GM19324 (cell line): ENCODE data around the gene LPIN3.
A peak's percentile ranks its signal among the peaks of the same experiment; 100 is the strongest.
"Not testable (repeated sequence)": the region's sequence is repeated elsewhere in the genome, so short reads cannot be mapped to it uniquely, and the experiment has no call there.

ENCODE experiments used
- ATAC-seq: cut with Tn5 transposase; IDR thresholded peaks from one replicate; pipeline ENCODE4 v1.9.1; 2021; ENCODE audit warnings: mild to moderate bottlenecking, moderate library complexity; ENCODE audit not compliant: unreplicated experiment, low FRiP score

LPIN3 gene

GRCh38 chr20:41340327-41341055, at the start of gene LPIN3:
TSS of gene LPIN3 (plus strand) at chr20:41340821. CDS start at chr20:41345804, 4,983 bp downstream.
- ATAC-seq, result no peak

- no peak for ATAC-seq
These were observed 47.2 kb upstream of the LPIN3 start for GRCh38 chr20:41293269-41294037.

- no peak for ATAC-seq
These were observed 40.7 kb upstream of the LPIN3 start for GRCh38 chr20:41299899-41300298.

GRCh38 chr20:41300383-41300782, 40.2 kb upstream of the LPIN3 start:
- no peak for ATAC-seq

GRCh38 chr20:41300886-41301285, 39.7 kb upstream of the LPIN3 start:
- ATAC-seq, result no peak

- no peak for ATAC-seq
These were observed 36.6 kb upstream of the LPIN3 start for GRCh38 chr20:41304002-41304401.

- ATAC-seq, result no peak
These were observed 36.1 kb upstream of the LPIN3 start for GRCh38 chr20:41304424-41305079.

- peak; percentile 73 for ATAC-seq
These were observed 34.4 kb upstream of the LPIN3 start for GRCh38 chr20:41306061-41306727.

GRCh38 chr20:41307021-41307420, 33.6 kb upstream of the LPIN3 start:
- no peak for ATAC-seq

GRCh38 chr20:41308290-41308711, 32.3 kb upstream of the LPIN3 start:
- ATAC-seq, result no peak

- ATAC-seq, result no peak
These were observed 31.8 kb upstream of the LPIN3 start for GRCh38 chr20:41308726-41309413.

- no peak for ATAC-seq
These were observed 30.8 kb upstream of the LPIN3 start for GRCh38 chr20:41309817-41310216.

GRCh38 chr20:41312009-41312408, 28.6 kb upstream of the LPIN3 start:
- ATAC-seq, result not testable (repeated sequence)

- ATAC-seq, result no peak
These were observed 26.2 kb upstream of the LPIN3 start for GRCh38 chr20:41314386-41314785.

- ATAC-seq, result no peak
These were observed 24.6 kb upstream of the LPIN3 start for GRCh38 chr20:41316051-41316450.

GRCh38 chr20:41316602-41317545, 23.7 kb upstream of the LPIN3 start:
- peak; percentile 65 for ATAC-seq

GRCh38 chr20:41317546-41318270, 22.9 kb upstream of the LPIN3 start, which contains the start of gene ZHX3:
TSS of gene ZHX3 (minus strand) at chr20:41317731. CDS start at chr20:41204916, 112,815 bp downstream.
- ATAC-seq, result peak; percentile 97

GRCh38 chr20:41318271-41318649, 22.4 kb upstream of the LPIN3 start:
- no peak for ATAC-seq
